ENCODE results near the gene EYA2.

GRCh38 chr20:46974669-46975434, 80.2 kb downstream of the EYA2 start:
- TF ChIP-seq, protein P1, sequence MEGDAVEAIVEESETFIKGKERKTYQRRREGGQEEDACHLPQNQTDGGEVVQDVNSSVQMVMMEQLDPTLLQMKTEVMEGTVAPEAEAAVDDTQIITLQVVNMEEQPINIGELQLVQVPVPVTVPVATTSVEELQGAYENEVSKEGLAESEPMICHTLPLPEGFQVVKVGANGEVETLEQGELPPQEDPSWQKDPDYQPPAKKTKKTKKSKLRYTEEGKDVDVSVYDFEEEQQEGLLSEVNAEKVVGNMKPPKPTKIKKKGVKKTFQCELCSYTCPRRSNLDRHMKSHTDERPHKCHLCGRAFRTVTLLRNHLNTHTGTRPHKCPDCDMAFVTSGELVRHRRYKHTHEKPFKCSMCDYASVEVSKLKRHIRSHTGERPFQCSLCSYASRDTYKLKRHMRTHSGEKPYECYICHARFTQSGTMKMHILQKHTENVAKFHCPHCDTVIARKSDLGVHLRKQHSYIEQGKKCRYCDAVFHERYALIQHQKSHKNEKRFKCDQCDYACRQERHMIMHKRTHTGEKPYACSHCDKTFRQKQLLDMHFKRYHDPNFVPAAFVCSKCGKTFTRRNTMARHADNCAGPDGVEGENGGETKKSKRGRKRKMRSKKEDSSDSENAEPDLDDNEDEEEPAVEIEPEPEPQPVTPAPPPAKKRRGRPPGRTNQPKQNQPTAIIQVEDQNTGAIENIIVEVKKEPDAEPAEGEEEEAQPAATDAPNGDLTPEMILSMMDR (IDR thresholded peaks at IDR 0.05): no peak
- no peak for TF ChIP-seq POLR2A (IDR thresholded peaks at IDR 0.05)
